ENCODE results near the gene CRYGA. TPM values are rescaled to one million over a fixed set of nuclear protein-coding genes. Genes with fewer than 3 reads are reported as not detected.
"Not testable (repeated sequence)": the region's sequence is repeated elsewhere in the genome, so short reads cannot be mapped to it uniquely, and the experiment has no call there.

CRYGA gene
- total RNA-seq, 1 donor from 2014 or later, result not detected

DNA sequence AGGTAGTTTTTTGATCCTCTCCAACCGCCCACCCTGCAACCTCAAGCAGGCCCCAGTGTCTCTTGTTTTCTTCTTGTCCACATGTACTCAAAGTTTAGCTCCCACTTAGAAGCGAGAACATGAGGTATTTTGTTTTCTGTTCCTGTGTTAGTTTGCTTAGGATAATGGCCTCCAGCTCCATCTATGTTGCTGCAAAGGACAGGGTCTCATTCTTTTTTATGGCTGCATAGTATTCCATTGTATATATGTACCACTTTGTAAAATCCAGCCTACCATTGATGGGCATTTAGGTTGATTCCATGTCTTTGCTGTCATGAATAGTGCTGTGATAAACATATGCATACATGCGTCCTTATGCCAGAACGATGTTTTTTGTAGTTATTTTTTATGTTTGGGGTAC is 36.3 kb downstream of the CRYGA start:
- no peak for DNase-seq (ENCODE audit: low read depth)

DNA sequence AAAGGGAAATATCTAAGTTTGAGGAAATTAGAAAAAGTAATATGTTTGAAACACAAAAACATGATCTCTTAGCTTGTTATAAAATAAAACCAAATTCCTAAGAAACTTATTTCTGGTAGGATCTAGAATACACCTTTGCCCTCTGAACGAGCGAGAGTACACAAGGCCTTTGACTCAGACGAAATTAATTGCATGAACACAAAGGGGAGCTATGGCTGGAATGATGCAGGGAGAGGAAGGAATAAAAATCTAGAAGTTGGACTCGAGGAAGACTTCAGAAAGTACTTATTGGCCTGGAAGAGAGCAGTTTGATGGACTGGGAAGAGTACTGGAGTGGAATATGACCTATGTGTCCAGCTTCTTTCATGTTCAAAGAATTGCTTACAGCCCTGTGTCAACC is 38.1 kb downstream of the CRYGA start:
- no peak for DNase-seq (ENCODE audit: low read depth)

DNA sequence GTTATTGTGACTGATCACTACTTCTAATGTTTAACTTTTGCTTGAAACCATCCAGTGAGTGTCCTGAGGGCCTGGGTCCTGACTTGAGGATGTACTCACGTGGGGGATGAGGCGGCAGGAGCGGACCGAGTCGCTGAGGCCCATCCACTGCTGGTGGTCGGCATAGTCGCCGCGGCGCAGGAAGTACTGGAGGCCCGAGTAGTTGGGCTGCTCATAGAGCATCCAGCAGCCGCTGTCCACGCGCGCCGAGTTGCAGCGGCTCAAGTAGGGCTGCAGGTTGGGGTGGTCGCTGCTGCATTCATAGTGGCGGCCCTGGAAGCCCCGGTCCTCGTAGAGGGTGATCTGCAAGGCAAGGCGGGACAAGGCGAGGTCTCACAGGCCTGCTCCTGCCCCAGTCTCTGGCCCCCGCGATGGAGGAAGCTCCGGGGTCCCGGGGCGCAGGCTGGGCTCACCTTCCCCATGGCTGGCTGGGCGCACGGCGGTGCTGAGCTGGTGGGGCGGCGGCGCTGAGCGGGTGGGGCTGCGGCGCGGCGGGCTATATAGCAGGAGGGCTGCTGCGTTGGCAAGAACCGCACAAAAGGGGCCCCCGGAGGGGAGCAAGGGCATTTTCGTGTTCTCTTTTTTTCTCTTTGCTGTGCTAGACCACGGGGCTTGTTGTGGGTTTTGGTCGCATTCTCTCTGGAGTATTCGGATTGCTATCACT is 39.2 kb downstream of the CRYGA start, which contains the start of gene CRYGD:
CRYGD (minus strand) TSS at position 512 of the 703 bp plus-strand sequence; CDS start at position 461, 51 bp downstream.
- DNase-seq (ENCODE audit: low read depth), result not testable (repeated sequence)

DNA sequence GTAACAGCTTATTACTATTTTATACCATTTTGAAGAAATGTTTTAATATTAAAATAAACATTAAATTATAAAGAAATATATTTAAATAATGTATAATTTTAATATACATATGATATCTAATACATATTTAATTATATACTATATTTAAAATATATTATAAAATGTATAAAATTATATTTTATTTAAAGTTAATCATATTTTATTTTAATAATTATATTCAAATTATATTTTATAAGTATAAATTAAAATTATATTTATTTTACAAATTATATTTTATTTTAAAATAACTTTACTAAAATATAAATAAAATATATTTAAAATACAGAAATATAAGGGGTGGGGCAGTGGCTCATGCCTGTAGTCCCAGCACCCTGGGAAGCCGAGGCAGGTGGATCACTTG is 41.1 kb downstream of the CRYGA start:
- DNase-seq (ENCODE audit: low read depth), result no peak

DNA sequence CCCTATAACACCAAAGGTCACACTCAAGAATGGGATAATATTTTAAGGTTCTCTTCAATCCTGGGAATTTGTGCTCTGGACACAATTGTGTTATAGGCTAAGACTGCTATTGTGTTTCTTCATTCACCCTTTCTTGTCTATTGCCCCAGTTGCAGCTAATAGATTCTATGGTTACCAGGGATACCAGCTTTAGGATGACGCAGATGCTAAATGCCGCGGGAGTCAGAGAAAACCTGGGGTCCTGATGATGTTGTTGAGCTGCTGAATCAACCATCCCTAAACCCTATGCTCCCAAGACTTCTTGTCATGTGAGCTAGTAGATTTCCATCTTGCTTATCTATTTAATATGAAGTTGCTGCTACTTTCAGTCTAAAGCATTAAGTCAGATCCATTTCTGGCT is 44.5 kb downstream of the CRYGA start:
- DNase-seq (ENCODE audit: low read depth), result no peak

DNA sequence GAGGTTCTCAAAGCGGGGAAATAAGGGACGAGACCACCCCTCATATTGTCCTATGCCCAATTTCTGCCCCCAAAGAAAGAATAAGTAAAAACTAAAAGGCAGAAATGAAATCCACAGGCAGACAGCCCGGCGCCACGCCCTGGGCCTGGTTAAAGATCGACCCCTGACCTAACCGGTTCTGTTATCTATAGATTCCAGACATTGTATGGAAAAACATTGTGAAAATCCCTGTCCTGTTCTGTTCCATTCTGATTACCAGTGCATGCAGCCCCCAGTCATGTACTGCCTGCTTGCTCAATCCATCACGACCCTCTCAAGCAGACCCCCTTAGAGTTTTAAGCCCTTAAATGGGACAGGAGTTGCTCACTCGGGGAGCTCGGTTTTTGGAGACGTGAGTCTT is 46.0 kb downstream of the CRYGA start:
- not testable (repeated sequence) for DNase-seq (ENCODE audit: low read depth)

DNA sequence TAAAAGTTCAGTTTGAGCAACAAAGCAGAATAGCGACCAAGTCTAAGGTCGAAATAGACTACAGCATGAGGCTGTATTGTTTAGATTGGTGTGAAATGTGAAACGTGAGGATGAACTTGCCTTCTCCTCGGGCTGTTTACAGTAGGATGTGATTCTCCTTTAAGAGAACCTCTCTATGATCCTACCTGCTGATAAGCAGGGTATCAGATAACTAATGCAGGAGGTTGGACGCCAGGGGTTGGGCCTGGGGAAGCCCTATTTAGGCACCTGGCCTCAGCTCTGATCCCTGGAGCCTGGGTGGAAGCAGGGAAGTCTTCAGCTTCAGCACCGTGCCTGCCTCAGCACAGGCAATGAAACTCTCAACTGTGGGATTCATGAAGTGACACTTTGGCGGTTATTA is 50.4 kb downstream of the CRYGA start:
- DNase-seq (ENCODE audit: low read depth), result no peak

DNA sequence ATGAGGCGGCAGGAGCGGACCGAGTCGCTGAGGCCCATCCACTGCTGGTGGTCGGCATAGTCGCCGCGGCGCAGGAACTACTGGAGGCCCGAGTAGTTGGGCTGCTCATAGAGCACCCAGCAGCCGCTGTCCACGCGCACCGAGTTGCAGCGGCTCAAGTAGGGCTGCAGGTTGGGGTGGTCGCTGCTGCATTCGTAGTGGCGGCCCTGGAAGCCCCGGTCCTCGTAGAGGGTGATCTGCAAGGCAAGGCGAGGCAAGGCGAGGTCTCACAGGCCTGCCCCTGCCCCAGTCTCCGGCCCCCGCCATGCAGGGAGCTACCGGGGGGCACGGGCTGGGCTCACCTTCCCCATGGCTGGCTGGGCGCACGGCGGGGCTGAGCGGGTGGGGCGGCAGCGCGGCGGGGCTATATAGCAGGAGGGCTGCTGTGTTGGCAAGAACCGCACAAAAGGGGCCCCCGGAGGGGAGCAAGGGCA is 51.1 kb downstream of the CRYGA start:
- not testable (repeated sequence) for DNase-seq (ENCODE audit: low read depth)

Other genes starting within 250 kb of the CRYGA start
- gene PLEKHM3, start 138.1 kb downstream of the CRYGA start, total RNA-seq, result 6.7 and 8.5 TPM in 2 replicates
- gene CRYGD, start 39.1 kb downstream of the CRYGA start, total RNA-seq, result not detected in 2 replicates
- not detected in 2 replicates for gene CRYGC, start 33.8 kb downstream of the CRYGA start, total RNA-seq
- gene CRYGB, start 17.4 kb downstream of the CRYGA start, total RNA-seq, result not detected in 2 replicates
- not detected in 2 replicates for gene C2orf80, start 26.4 kb upstream of the CRYGA start, total RNA-seq
- 40.8 and 79.4 TPM in 2 replicates for gene IDH1, start 91.5 kb upstream of the CRYGA start, total RNA-seq
- gene PIKFYVE, start 102.7 kb upstream of the CRYGA start, total RNA-seq, result 21.9 and 24.2 TPM in 2 replicates
- not detected in 2 replicates for gene PTH2R, start 243.2 kb upstream of the CRYGA start, total RNA-seq